ENCODE measurements around the gene SYNJ2BP.

Gene SYNJ2BP

GRCh38 chr14:70391493-70392391 is 25.1 kb downstream of the SYNJ2BP start:
- DNase-seq (ENCODE audit: low read depth): no peak

- DNase-seq (ENCODE audit: low read depth): no peak
Measured at GRCh38 chr14:70382536-70382935, 34.4 kb downstream of the SYNJ2BP start.

- DNase-seq (ENCODE audit: low read depth): no peak
Measured at GRCh38 chr14:70380824-70381223, 36.1 kb downstream of the SYNJ2BP start.

GRCh38 chr14:70378696-70379095 is 38.2 kb downstream of the SYNJ2BP start:
- no peak for DNase-seq (ENCODE audit: low read depth)

All from non-pigmented ciliary epithelial cell (primary cell).